ENCODE measurements around the gene PHF12.
A peak's percentile ranks its signal among the peaks of the same experiment; 100 is the strongest.
"Not testable (repeated sequence)": the region's sequence is repeated elsewhere in the genome, so short reads cannot be mapped to it uniquely, and the experiment has no call there.

PHF12 gene

GRCh38 chr17:28902819-28903545 is 48.3 kb downstream of the PHF12 start, which contains the start of gene DHRS13:
Gene DHRS13 (minus strand): TSS chr17:28903079. CDS start chr17:28902944, 135 bp downstream.
- H3K9ac ChIP-seq (ENCODE audit: low read depth, low read length), result peak within 1 kb of the TSS; percentile 70
- H3K4me1 ChIP-seq (ENCODE audit: insufficient read depth, low read length), result peaks cover 5% of the 10 kb centered on the region; the same call in 1 of the 2 replicates
- H3K36me3 ChIP-seq (ENCODE audit: insufficient read depth, low read length), result peaks cover 21% of the 10 kb centered on the region
- no peaks in the 10 kb centered on the region for H3K9me3 ChIP-seq (ENCODE audit: control insufficient read depth, insufficient read depth, low read length)

GRCh38 chr17:28901866-28902818 is 49.2 kb downstream of the PHF12 start:
- Histone ChIP-seq H3K9ac (ENCODE audit: low read depth, low read length) (peak overlapping the region; percentile 70), H3K4me1 (ENCODE audit: insufficient read depth, low read length) (peaks cover 5% of the 10 kb centered on the region; the same call in 1 of the 2 replicates), H3K9me3 (ENCODE audit: control insufficient read depth, insufficient read depth, low read length) (no peaks in the 10 kb centered on the region), H3K36me3 (ENCODE audit: insufficient read depth, low read length) (peaks cover 12% of the 10 kb centered on the region)

- peak overlapping the region; percentile 70; the same call in 1 of the 2 replicates for H3K9ac ChIP-seq (ENCODE audit: low read depth, low read length)
- H3K9me3 ChIP-seq (ENCODE audit: control insufficient read depth, insufficient read depth, low read length), result no peaks in the 10 kb centered on the region
- H3K4me1 ChIP-seq (ENCODE audit: insufficient read depth, low read length), result peaks cover 8% of the 10 kb centered on the region
- peaks cover 5% of the 10 kb centered on the region for H3K36me3 ChIP-seq (ENCODE audit: insufficient read depth, low read length)
Measured at GRCh38 chr17:28900986-28901726, 50.2 kb downstream of the PHF12 start.

GRCh38 chr17:28899212-28899815 is 52.0 kb downstream of the PHF12 start:
- Histone ChIP-seq H3K36me3 (ENCODE audit: insufficient read depth, low read length) (no peaks in the 10 kb centered on the region), H3K9me3 (ENCODE audit: control insufficient read depth, insufficient read depth, low read length) (no peaks in the 10 kb centered on the region), H3K4me1 (ENCODE audit: insufficient read depth, low read length) (peaks cover 13% of the 10 kb centered on the region), H3K9ac (ENCODE audit: low read depth, low read length) (no peak overlapping the region)

- no peak overlapping the region for H3K9ac ChIP-seq (ENCODE audit: low read depth, low read length)
- peaks cover 13% of the 10 kb centered on the region for H3K4me1 ChIP-seq (ENCODE audit: insufficient read depth, low read length)
- H3K9me3 ChIP-seq (ENCODE audit: control insufficient read depth, insufficient read depth, low read length), result no peaks in the 10 kb centered on the region
- H3K36me3 ChIP-seq (ENCODE audit: insufficient read depth, low read length), result no peaks in the 10 kb centered on the region
Measured at GRCh38 chr17:28898527-28898955, 52.8 kb downstream of the PHF12 start.

- Histone ChIP-seq H3K36me3 (ENCODE audit: insufficient read depth, low read length) (no peaks in the 10 kb centered on the region), H3K9ac (ENCODE audit: low read depth, low read length) (peak overlapping the region; percentile 99; the same call in 1 of the 2 replicates), H3K9me3 (ENCODE audit: control insufficient read depth, insufficient read depth, low read length) (no peaks in the 10 kb centered on the region), H3K4me1 (ENCODE audit: insufficient read depth, low read length) (peaks cover 13% of the 10 kb centered on the region)
Measured at GRCh38 chr17:28897769-28898526, 53.4 kb downstream of the PHF12 start.

GRCh38 chr17:28896884-28897768 is 54.2 kb downstream of the PHF12 start, which contains the start of gene FLOT2:
Gene FLOT2 (minus strand): TSS chr17:28897733. CDS start chr17:28897574, 159 bp downstream.
- H3K9me3 ChIP-seq (ENCODE audit: control insufficient read depth, insufficient read depth, low read length), result no peaks in the 10 kb centered on the region
- no peaks in the 10 kb centered on the region for H3K36me3 ChIP-seq (ENCODE audit: insufficient read depth, low read length)
- H3K4me1 ChIP-seq (ENCODE audit: insufficient read depth, low read length), result peaks cover 13% of the 10 kb centered on the region
- H3K9ac ChIP-seq (ENCODE audit: low read depth, low read length), result peak within 1 kb of the TSS; percentile 99

- peak overlapping the region; percentile 99 for H3K9ac ChIP-seq (ENCODE audit: low read depth, low read length)
- H3K9me3 ChIP-seq (ENCODE audit: control insufficient read depth, insufficient read depth, low read length), result no peaks in the 10 kb centered on the region
- H3K36me3 ChIP-seq (ENCODE audit: insufficient read depth, low read length), result no peaks in the 10 kb centered on the region
- H3K4me1 ChIP-seq (ENCODE audit: insufficient read depth, low read length), result peaks cover 9% of the 10 kb centered on the region
Measured at GRCh38 chr17:28896491-28896883, 54.8 kb downstream of the PHF12 start.

GRCh38 chr17:28895794-28896447 is 55.4 kb downstream of the PHF12 start:
- Histone ChIP-seq H3K36me3 (ENCODE audit: insufficient read depth, low read length) (no peaks in the 10 kb centered on the region), H3K4me1 (ENCODE audit: insufficient read depth, low read length) (peaks cover 8% of the 10 kb centered on the region), H3K9ac (ENCODE audit: low read depth, low read length) (peak overlapping the region; percentile 99)

GRCh38 chr17:28893248-28894183 is 57.8 kb downstream of the PHF12 start:
- H3K9me3 ChIP-seq (ENCODE audit: control insufficient read depth, insufficient read depth, low read length); H3K4me1 ChIP-seq (ENCODE audit: insufficient read depth, low read length); H3K9ac ChIP-seq (ENCODE audit: low read depth, low read length); H3K36me3 ChIP-seq (ENCODE audit: insufficient read depth, low read length): not testable (repeated sequence)

More at GRCh38 chr17:28895794-28896447, 55.4 kb downstream of the PHF12 start:
- no peaks in the 10 kb centered on the region for H3K9me3 ChIP-seq (ENCODE audit: control insufficient read depth, insufficient read depth, low read length)

GRCh38 chr17:28892024-28892423 is 59.3 kb downstream of the PHF12 start:
- H3K36me3 ChIP-seq (ENCODE audit: insufficient read depth, low read length), result no peaks in the 10 kb centered on the region
- no peak overlapping the region for H3K9ac ChIP-seq (ENCODE audit: low read depth, low read length)
- no peaks in the 10 kb centered on the region for H3K9me3 ChIP-seq (ENCODE audit: control insufficient read depth, insufficient read depth, low read length)
- peaks cover 18% of the 10 kb centered on the region for H3K4me1 ChIP-seq (ENCODE audit: insufficient read depth, low read length)
